AG04449 (cell line): ENCODE results near the gene PPP2R2C.

ENCODE experiments used
- CTCF ChIA-PET: fragments of 350-600 bp; formaldehyde crosslinking; extraction: SDS; loops from one replicate; lab custom pipeline; 2021; ENCODE audit warnings: antibody characterized with exemption; lab: Yijun Ruan, JAX
- POLR2A ChIA-PET: fragments of 400-600, 350-600 bp; formaldehyde crosslinking; extraction: SDS; loops from one replicate; lab custom pipeline; 2020; ENCODE audit warnings: antibody characterized with exemption, inconsistent platforms; lab: Yijun Ruan, JAX
- DNase-seq: peaks from one replicate; pipeline ENCODE4 v3.0.0-alpha.2; 2010; ENCODE audit warnings: low read depth, low spot score
- H3K4me3 ChIP-seq: 2 replicates; pipeline ENCODE4 v1.5.1; 2011; ENCODE audit warnings: low read depth, mild to moderate bottlenecking, control low read depth, low read length
- CTCF ChIP-seq: IDR thresholded peaks from one replicate; pipeline ENCODE4 v1.5.1; 2011; ENCODE audit warnings: mild to moderate bottlenecking, moderate library complexity, low read length, control low read depth, inconsistent platforms; ENCODE audit not compliant: insufficient read depth; ENCODE audit errors: missing control alignments

Gene PPP2R2C

GRCh38 chr4:6320663-6321062 lies 151.8 kb downstream of the PPP2R2C start:
- no peak for TF ChIP-seq CTCF
- ChIA-PET POLR2A (interaction anchor here (0.7 kb wide), 1 partner anchor 34 kb away, joined by 3 read pairs; no protein-coding TSS in a partner anchor), CTCF (interaction anchor here (1.0 to 23.8 kb wide), 3 partner anchors 8 to 61 kb away, joined by 5 to 1359 read pairs (median 20); partner anchors contain the start of gene WFS1)
- no peak overlapping the region for H3K4me3 ChIP-seq
- no peak for DNase-seq

DNA sequence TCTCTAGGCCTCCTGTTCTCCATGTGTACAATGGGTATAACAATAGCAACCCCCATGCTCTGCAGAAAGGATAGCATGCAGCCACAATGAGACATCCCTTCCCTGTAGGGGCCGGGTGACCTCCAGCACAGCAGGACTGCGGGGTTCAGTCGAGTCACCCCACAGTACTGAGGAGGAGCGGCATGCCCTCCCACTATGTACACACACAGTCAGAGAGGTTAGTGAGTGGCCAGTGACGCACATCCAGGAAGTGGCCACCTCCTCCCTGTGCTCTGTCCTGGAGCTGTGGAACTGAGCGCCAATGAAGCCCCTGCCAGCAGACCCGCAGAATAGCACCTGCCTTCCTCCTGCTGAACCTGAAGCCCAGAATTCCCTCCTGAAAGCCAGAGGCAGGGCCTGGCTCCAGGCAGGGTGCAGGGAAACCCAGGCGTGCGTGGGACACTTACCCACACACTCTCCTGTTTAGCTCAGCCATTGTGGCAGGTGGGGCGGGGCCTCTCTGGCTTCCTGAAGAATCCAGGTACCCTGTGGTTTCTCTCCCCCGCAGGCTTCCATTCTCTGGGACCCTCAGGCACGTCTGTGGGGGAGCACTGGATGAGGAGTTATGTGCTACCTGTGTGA lies 152.8 kb downstream of the PPP2R2C start:
- DNase-seq, result no peak
- POLR2A ChIA-PET, result interaction anchor here (0.6 kb wide), 1 partner anchor 236 kb away, joined by 3 read pairs; no protein-coding TSS in a partner anchor
- no peak for TF ChIP-seq CTCF
- CTCF ChIA-PET, result interaction anchor here (1.0 to 23.8 kb wide), 3 partner anchors 9 to 60 kb away, joined by 5 to 1359 read pairs (median 20); partner anchors contain the start of gene WFS1
- H3K4me3 ChIP-seq, result no peak overlapping the region

GRCh38 chr4:6318206-6318605 lies 154.2 kb downstream of the PPP2R2C start:
- CTCF ChIA-PET, result interaction anchor here (1.1 to 23.8 kb wide), 2 partner anchors 10 to 58 kb away, joined by 3 to 1359 read pairs; partner anchors contain the start of gene WFS1
- TF ChIP-seq CTCF, result no peak

GRCh38 chr4:6316461-6317003 lies 155.9 kb downstream of the PPP2R2C start:
- ChIA-PET CTCF (interaction anchor here (0.8 to 23.8 kb wide), 5 partner anchors 9 to 57 kb away, joined by 3 to 1359 read pairs (median 5); partner anchors contain the start of gene WFS1), POLR2A (no interaction called here)
- no peak for TF ChIP-seq CTCF
- DNase-seq, result no peak
- H3K4me3 ChIP-seq, result no peak overlapping the region

More at GRCh38 chr4:6318206-6318605, 154.2 kb downstream of the PPP2R2C start:
- no peak for DNase-seq
- H3K4me3 ChIP-seq, result no peak overlapping the region
- POLR2A ChIA-PET, result no interaction called here

DNA sequence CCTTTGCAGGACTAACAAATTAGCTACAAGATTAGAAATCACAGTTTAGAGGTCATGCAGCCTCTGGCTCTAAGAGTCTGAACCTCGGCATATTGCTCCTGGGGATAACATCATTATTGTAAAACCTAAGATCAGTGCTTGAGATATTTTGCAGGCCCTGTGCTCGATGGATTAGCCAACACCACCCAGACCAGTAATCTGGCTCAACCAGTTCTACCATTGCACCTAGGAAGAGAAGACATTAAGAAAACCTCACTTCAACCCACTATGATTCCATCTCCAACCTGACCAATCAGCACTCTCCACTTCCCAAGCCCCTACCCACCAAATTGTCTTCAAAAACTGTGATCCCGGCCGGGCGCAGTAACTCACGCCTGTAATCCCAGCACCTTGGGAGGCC lies 159.2 kb downstream of the PPP2R2C start:
- H3K4me3 ChIP-seq, result no peak overlapping the region
- CTCF ChIA-PET, result interaction anchor here (0.8 to 1.9 kb wide), 3 partner anchors 19 to 63 kb away, joined by 3 to 6 read pairs (median 5); no protein-coding TSS in a partner anchor
- no peak for TF ChIP-seq CTCF
- POLR2A ChIA-PET, result no interaction called here
- DNase-seq, result no peak

- CTCF ChIA-PET, result interaction anchor here (1.2 to 1.4 kb wide), 2 partner anchors 18 to 22 kb away, joined by 4 to 5 read pairs; no protein-coding TSS in a partner anchor
- no peak for TF ChIP-seq CTCF
- POLR2A ChIA-PET, result no interaction called here
- no peak overlapping the region for H3K4me3 ChIP-seq
- no peak for DNase-seq
These were observed 162.6 kb downstream of the PPP2R2C start for GRCh38 chr4:6309777-6310176.
